Measurements from ENCODE around the gene SGSH. TPM values are rescaled to one million over a fixed set of nuclear protein-coding genes. Genes with fewer than 3 reads are reported as not detected.

SGSH gene
- total and polyA plus RNA-seq, 8 donors: 21.4 to 65.2 (median 29.1) TPM

DNA sequence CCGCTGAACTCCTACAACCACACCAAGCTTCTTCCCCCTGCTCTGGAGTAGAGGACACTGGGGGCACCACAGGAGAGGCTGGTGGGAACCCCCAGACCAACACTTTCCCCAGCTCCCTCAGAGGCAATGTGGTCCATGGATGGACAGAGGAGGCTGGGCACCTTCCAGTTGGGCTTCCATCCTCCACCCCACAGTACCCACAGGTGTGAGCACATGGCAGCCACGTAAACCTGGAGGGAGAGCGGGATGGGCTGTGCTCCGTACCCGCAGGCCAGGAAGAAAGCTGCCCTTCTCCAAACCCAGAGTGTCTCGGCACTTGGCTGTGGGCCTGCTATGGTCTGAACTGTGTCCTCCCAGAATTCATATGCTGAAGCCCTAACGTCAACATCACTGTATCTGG lies 1.7 kb downstream of the SGSH start:
- intact Hi-C loops (cut with DNase I): no loop called here
- TF ChIP-seq, protein P1, sequence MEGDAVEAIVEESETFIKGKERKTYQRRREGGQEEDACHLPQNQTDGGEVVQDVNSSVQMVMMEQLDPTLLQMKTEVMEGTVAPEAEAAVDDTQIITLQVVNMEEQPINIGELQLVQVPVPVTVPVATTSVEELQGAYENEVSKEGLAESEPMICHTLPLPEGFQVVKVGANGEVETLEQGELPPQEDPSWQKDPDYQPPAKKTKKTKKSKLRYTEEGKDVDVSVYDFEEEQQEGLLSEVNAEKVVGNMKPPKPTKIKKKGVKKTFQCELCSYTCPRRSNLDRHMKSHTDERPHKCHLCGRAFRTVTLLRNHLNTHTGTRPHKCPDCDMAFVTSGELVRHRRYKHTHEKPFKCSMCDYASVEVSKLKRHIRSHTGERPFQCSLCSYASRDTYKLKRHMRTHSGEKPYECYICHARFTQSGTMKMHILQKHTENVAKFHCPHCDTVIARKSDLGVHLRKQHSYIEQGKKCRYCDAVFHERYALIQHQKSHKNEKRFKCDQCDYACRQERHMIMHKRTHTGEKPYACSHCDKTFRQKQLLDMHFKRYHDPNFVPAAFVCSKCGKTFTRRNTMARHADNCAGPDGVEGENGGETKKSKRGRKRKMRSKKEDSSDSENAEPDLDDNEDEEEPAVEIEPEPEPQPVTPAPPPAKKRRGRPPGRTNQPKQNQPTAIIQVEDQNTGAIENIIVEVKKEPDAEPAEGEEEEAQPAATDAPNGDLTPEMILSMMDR (IDR thresholded peaks at IDR 0.05): no peak
- Histone ChIP-seq H3K27ac (no peak overlapping the region), H3K36me3 (no peaks in the 10 kb centered on the region), H3K9me3 (no peaks in the 10 kb centered on the region), H3K4me3 (no peak overlapping the region), H3K4me1 (peaks cover 0 to 2% (median 0%) of the 10 kb centered on the region in 3 donors), H3K27me3 (no peaks in the 10 kb centered on the region)
- FAIRE-seq (no peak), ATAC-seq (no peak), DNase-seq (peak in 1 of 6 donors; percentile 63)
- WGBS, 2 donors: 88 to 92% methylated on average over 7 of the region's 7 CpGs

DNA sequence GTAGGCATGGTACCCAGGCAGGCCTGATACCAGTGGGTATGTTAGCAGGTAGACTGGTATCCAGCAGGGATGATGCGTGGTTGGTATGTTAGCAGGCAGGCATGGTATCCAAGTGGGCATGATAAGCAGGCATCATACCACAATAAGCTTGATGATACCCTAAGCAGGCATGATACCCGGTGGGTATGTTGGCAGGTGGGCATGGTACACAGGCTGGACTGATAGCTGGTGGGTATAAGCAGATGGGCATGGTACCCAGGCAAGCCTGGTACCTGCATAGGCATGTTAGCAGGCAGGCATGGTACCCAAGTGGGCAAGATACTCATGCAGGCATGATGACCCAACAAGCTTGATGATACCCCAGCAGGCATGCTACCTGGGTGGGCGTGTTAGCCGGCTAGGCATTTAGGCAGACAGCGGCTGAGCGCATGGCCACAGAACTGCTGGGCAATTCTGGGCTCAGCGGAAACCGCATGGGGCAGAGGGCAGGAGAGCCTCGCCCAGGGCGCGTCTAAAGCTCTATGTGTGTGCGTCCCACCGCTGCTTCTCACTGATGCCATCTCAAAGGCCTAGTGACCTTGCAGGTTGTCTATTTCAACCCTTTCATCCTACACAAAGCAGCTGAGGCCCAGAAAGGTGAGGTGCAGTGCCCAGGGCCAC lies 2.3 kb downstream of the SGSH start:
- H3K36me3 ChIP-seq: no peaks in the 10 kb centered on the region
- DNase-seq (peak in 1 of 6 donors; percentile 35), FAIRE-seq (no peak), ATAC-seq (no peak)
- H3K27ac ChIP-seq: no peak overlapping the region
- H3K4me1 ChIP-seq: peaks cover 0 to 2% (median 0%) of the 10 kb centered on the region in 3 donors
- no peak overlapping the region for H3K4me3 ChIP-seq
- 96 to 98% methylated on average over 13 of the region's 13 CpGs for WGBS, 2 donors
- TF ChIP-seq, protein P1 (IDR thresholded peaks at IDR 0.05): no peak
- no peaks in the 10 kb centered on the region for H3K9me3 ChIP-seq
- intact Hi-C loops (cut with DNase I): no loop called here
- H3K27me3 ChIP-seq: no peaks in the 10 kb centered on the region

DNA sequence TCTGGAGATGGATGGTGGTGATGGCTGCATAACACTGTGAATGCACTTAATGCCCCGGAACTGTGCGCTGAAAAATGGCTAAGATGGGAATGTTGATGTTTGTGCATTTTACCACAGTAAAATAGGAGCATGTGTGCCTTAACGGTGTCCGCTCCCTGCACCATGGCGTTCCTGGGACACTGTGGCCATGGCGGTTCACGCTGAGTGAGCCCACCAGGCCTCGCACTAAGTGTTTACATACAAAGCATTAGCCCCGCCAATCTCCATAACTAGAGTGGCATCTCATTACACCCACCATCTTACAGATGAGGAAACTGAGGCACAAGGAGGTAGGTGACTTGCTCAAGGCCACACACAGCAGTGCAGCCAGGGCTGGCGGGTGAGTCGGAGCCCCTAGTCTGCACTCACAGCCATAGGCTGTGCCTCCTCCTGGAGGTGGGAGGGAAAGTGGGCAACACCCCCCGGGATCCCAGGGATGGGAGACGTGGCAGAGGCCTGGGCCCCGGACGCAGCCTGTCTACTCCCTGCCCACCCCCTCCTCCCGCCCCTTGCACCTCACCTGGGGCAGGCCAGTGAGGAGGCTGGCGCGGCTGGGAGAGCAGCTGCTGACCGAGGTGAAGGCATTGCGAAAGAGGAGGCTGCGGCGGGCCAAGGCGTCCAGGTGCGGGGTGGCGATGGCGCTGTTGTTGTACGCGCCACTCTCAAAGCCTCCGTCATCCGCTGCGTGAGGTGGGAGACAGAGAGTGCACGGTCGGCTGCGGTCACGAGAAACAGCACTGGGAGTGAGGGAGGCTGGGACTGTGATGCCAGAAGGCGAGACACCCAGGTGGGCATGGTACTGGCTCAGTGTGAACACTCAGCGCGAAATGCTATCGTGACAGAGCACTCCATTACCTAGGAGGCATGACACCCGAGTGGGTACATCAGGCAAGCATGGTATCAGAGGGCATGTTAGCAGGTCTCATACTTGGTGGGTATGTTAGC lies 3.4 kb downstream of the SGSH start:
- Histone ChIP-seq H3K9me3 (no peaks in the 10 kb centered on the region), H3K27ac (no peak overlapping the region), H3K4me3 (no peak overlapping the region), H3K4me1 (peaks cover 0 to 2% (median 0%) of the 10 kb centered on the region in 3 donors), H3K36me3 (peaks cover 0 to 6% (median 4%) of the 10 kb centered on the region in 3 donors), H3K27me3 (no peaks in the 10 kb centered on the region)
- ATAC-seq: no peak
- DNase-seq: peak in 1 of 6 donors; percentile 43
- WGBS, 2 donors: 96 to 97% methylated on average over 40 of the region's 40 CpGs
- no peak for FAIRE-seq
- intact Hi-C loops (cut with DNase I): no loop called here
- TF ChIP-seq, protein P1 (IDR thresholded peaks at IDR 0.05): no peak

DNA sequence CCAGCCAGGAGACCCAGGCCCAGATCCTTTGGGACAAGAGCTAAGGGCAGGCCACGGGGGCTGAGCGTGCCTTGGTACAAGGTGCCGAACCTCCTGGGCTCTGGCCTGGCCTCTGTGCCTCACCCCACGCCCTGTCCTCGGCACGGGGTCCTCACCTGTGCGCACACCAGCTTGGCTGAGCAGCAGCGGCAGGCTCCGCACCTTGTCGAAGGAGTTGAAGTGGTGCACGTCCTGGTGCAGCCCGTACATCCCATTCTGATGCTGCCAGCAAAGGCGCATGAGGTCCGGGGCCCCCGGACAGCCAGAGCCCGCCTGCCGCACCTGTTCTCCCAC lies 5.3 kb downstream of the SGSH start:
- Histone ChIP-seq H3K27me3 (no peaks in the 10 kb centered on the region), H3K4me3 (no peak overlapping the region), H3K4me1 (no peaks in the 10 kb centered on the region), H3K36me3 (peaks cover 0 to 18% (median 10%) of the 10 kb centered on the region in 3 donors), H3K9me3 (no peaks in the 10 kb centered on the region), H3K27ac (no peak overlapping the region)
- WGBS, 2 donors: 91 to 92% methylated on average over 17 of the region's 17 CpGs
- FAIRE-seq: no peak
- ATAC-seq: no peak
- peak in 2 of 6 donors; percentile 14 to 56 for DNase-seq
- intact Hi-C loops (cut with DNase I): no loop called here
- TF ChIP-seq, protein P1 (IDR thresholded peaks at IDR 0.05): no peak

All from pancreas (tissue), 10 donors.